Mesothelial cell of epicardium (in vitro differentiated cells): ENCODE measurements around the gene OR8H2. TPM values are rescaled to one million over a fixed set of nuclear protein-coding genes. Genes with fewer than 3 reads are reported as not detected.
"Not testable (repeated sequence)": the region's sequence is repeated elsewhere in the genome, so short reads cannot be mapped to it uniquely, and the experiment has no call there.

Experiments
- DNase-seq, 2 experiments: peaks; one replicate each; pipeline ENCODE4 v3.0.0; 2021; ENCODE audit warnings: low spot score in 2 of 2; ENCODE audit not compliant: unreplicated experiment in 2 of 2
- H3K27ac Mint-ChIP-seq: 2 replicates; pipeline ENCODE4 v1.8.0; 2021; ENCODE audit warnings: mixed read lengths
- H3K27me3 Mint-ChIP-seq: 2 replicates; pipeline ENCODE4 v1.8.0; 2021; ENCODE audit warnings: low read depth, mixed read lengths
- H3K36me3 Mint-ChIP-seq: 2 replicates; pipeline ENCODE4 v1.8.0; 2021; ENCODE audit warnings: mixed read lengths
- H3K4me1 Mint-ChIP-seq: 2 replicates; pipeline ENCODE4 v1.8.0; 2021; ENCODE audit warnings: mixed read lengths
- H3K4me3 Mint-ChIP-seq: 2 replicates; pipeline ENCODE4 v1.8.0; 2021; ENCODE audit warnings: mild to moderate bottlenecking, moderate library complexity, mixed read lengths
- H3K9me3 Mint-ChIP-seq: 2 replicates; pipeline ENCODE4 v1.8.0; 2021; ENCODE audit warnings: mixed read lengths
- total RNA-seq: library from RNA; stranded (reverse); gene quantifications from 3 replicates; pipeline ENCODE4 v1.2.1, GENCODE V29; 2021
- TF ChIP-seq, protein P1 (sequence below): fragments of 200-600 bp; sonication (generic); IDR thresholded peaks from one replicate; pipeline ENCODE4 v1.5.0; 2021; ENCODE audit warnings: antibody characterized with exemption; ENCODE audit not compliant: unreplicated experiment

The OR8H2 gene
- total RNA-seq, 1 donor from 2014 or later = not detected

DNA sequence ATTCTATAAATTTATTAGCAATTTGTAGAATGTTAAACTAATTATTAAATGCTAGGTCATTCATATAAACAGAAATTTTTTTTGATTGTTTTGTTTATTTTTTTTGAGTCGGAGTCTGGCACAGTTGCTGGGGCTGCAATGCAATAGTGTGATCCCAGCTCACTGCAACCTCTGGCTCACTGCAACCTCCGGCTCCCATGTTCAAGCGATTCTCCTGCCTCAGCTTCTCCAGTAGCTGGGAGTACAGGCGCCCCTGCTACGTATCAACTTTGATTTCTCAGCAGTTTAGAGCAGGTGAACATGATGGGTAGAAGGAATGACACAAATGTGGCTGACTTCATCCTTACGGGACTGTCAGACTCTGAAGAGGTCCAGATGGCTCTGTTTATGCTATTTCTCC, 18.6 kb downstream of the OR8H2 start, which contains the start of gene OR8H3:
OR8H3 (plus strand) TSS at position 301 of the 400 bp plus-strand sequence; CDS start at position 301, 0 bp downstream.
- Mint-ChIP-seq H3K27me3 (no peaks in the 10 kb centered on the region), H3K36me3 (no peaks in the 10 kb centered on the region), H3K4me1 (no peaks in the 10 kb centered on the region), H3K27ac (no peak within 1 kb of the TSS), H3K4me3 (no peak within 1 kb of the TSS), H3K9me3 (peaks cover 1% of the 10 kb centered on the region)
- no peak for DNase-seq
- TF ChIP-seq, protein P1, sequence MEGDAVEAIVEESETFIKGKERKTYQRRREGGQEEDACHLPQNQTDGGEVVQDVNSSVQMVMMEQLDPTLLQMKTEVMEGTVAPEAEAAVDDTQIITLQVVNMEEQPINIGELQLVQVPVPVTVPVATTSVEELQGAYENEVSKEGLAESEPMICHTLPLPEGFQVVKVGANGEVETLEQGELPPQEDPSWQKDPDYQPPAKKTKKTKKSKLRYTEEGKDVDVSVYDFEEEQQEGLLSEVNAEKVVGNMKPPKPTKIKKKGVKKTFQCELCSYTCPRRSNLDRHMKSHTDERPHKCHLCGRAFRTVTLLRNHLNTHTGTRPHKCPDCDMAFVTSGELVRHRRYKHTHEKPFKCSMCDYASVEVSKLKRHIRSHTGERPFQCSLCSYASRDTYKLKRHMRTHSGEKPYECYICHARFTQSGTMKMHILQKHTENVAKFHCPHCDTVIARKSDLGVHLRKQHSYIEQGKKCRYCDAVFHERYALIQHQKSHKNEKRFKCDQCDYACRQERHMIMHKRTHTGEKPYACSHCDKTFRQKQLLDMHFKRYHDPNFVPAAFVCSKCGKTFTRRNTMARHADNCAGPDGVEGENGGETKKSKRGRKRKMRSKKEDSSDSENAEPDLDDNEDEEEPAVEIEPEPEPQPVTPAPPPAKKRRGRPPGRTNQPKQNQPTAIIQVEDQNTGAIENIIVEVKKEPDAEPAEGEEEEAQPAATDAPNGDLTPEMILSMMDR = no peak

DNA sequence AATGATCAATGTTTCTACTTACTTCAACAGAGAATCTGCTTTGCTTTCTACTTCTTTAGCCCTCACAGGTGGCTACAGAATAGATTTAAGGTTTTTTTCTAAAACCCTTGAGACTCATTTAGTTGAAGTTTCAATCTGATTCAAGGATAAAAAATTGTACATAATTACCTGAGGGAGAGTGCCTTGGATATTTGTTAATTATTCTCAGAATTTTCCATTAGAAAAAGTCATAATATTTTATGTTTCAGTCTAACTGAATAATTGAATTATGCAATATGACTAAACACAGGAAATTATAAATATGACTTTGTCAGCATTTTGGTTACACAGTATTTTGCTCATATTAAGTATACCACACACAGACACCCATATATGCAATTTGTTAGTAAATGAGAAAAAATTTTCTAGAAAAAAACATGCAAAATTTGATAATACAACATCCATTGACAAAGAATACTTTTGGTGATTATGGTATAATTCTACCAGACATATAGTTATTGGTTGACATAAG, 36.7 kb downstream of the OR8H2 start, which contains the start of gene OR8J3:
OR8J3 (minus strand) TSS at position 51 of the 511 bp plus-strand sequence. CDS start 2,483 bp downstream, outside the sequence.
- H3K27ac Mint-ChIP-seq = no peak within 1 kb of the TSS
- H3K4me1 Mint-ChIP-seq = no peaks in the 10 kb centered on the region
- no peak within 1 kb of the TSS for H3K4me3 Mint-ChIP-seq
- TF ChIP-seq, protein P1 = no peak
- H3K27me3 Mint-ChIP-seq = no peaks in the 10 kb centered on the region
- H3K36me3 Mint-ChIP-seq = no peaks in the 10 kb centered on the region
- H3K9me3 Mint-ChIP-seq = peaks cover 13% of the 10 kb centered on the region
- no peak for DNase-seq

DNA sequence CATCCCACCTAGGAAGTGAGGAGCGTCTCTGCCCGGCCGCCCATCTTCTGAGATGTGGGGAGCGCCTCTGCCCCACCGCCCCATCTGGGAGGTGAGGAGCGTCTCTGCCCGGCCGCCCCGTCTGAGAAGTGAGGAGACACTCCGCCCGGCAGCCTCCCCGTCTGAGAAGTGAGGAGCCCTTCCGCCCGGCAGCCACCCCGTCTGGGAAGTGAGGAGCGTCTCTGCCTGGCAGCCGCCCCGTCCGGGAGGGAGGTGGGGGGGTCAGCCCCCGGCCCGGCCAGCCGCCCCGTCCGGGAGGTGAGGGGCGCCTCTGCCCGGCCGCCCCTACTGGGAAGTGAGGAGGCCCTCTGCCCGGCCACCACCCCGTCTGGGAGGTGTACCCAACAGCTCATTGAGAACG, 40.2 kb downstream of the OR8H2 start:
- not testable (repeated sequence) for H3K36me3 Mint-ChIP-seq, H3K27me3 Mint-ChIP-seq, H3K27ac Mint-ChIP-seq, DNase-seq, H3K4me1 Mint-ChIP-seq, H3K4me3 Mint-ChIP-seq
- H3K9me3 Mint-ChIP-seq = peaks cover 16% of the 10 kb centered on the region

DNA sequence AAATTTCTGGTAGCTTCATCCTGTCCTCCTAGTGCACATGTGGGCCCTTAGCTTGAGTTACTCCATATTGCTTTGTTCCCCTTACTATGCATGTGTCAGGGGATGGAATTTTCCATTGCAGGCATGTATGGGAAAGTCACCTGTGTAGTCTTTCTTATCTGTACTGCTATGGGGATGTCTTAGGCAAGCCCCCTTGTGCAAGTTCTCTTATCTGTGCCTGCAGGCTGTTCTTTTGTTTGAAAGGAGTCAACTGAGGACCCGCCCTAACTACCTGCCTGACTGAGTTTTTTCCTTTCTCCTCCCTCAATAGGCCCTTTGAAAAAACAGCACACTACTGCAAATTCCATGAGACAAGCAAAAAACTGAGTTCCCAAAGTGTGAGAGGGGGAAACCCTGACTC, 47.9 kb downstream of the OR8H2 start:
- Mint-ChIP-seq H3K4me3 (no peak overlapping the region), H3K27me3 (no peaks in the 10 kb centered on the region), H3K36me3 (no peaks in the 10 kb centered on the region), H3K27ac (no peak overlapping the region), H3K4me1 (no peaks in the 10 kb centered on the region), H3K9me3 (peaks cover 54% of the 10 kb centered on the region)
- TF ChIP-seq, protein P1 = no peak
- DNase-seq = no peak

DNA sequence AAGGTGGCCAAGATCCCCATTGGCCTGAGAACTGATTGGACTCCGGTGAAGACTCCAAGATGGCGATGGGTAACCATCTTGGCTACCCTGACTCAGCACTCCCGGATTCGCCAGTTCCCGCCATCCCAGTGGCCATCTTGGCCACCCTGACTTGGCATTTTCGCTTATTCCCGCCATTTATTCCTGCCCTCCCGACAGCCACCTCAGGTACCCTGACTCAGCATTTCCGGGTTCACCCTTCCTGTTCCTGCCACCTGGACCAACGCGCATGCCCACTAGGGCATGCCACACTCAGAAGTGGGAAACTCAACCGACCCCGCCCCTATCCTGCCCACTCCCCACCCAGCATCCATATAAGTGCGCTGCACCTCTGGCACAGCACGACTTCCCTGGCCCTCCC, 48.8 kb downstream of the OR8H2 start:
- Mint-ChIP-seq H3K27ac (no peak overlapping the region), H3K9me3 (peaks cover 61% of the 10 kb centered on the region), H3K4me3 (no peak overlapping the region), H3K4me1 (no peaks in the 10 kb centered on the region), H3K27me3 (no peaks in the 10 kb centered on the region), H3K36me3 (no peaks in the 10 kb centered on the region)
- no peak for DNase-seq
- TF ChIP-seq, protein P1 = no peak

Other genes starting within 250 kb of the OR8H2 start
- gene TRIM51, start 220.4 kb upstream of the OR8H2 start, total RNA-seq = not detected in 3 replicates
- not detected in 3 replicates for gene OR5W2, start 189.1 kb upstream of the OR8H2 start, total RNA-seq
- not detected in 3 replicates for gene OR5I1, start 167.3 kb upstream of the OR8H2 start, total RNA-seq
- not detected in 3 replicates for gene OR10AG1, start 133.7 kb upstream of the OR8H2 start, total RNA-seq
- not detected in 3 replicates for gene OR5F1, start 109.1 kb upstream of the OR8H2 start, total RNA-seq
- gene OR5AS1, start 76.0 kb upstream of the OR8H2 start, total RNA-seq = not detected in 3 replicates
- not detected in 3 replicates for gene OR8I2, start 10.4 kb upstream of the OR8H2 start, total RNA-seq
- gene OR8H3, start 18.7 kb downstream of the OR8H2 start, total RNA-seq = not detected in 3 replicates
- gene OR8J3, start 36.5 kb downstream of the OR8H2 start, total RNA-seq = not detected in 3 replicates
- not detected in 3 replicates for gene OR8K5, start 56.6 kb downstream of the OR8H2 start, total RNA-seq
- gene OR5J2, start 72.9 kb downstream of the OR8H2 start, total RNA-seq = not detected in 3 replicates
- not detected in 3 replicates for gene OR5T2, start 130.6 kb downstream of the OR8H2 start, total RNA-seq
- gene OR5T3, start 148.6 kb downstream of the OR8H2 start, total RNA-seq = not detected in 3 replicates
- gene OR5T1, start 170.5 kb downstream of the OR8H2 start, total RNA-seq = not detected in 3 replicates
- gene OR8H1, start 188.6 kb downstream of the OR8H2 start, total RNA-seq = not detected in 3 replicates
- gene OR8K3, start 211.5 kb downstream of the OR8H2 start, total RNA-seq = not detected in 3 replicates
- gene OR8K1, start 242.4 kb downstream of the OR8H2 start, total RNA-seq = not detected in 3 replicates